ENCODE measurements around the gene ATMIN. TPM values are rescaled to one million over a fixed set of nuclear protein-coding genes. Genes with fewer than 3 reads are reported as not detected.
A peak's percentile ranks its signal among the peaks of the same experiment; 100 is the strongest.

ATMIN gene
- total and polyA plus RNA-seq, 2 of the 13 experiments (the other 11 are each of a cell fraction or from before 2014, with no cell fraction given) = 34.6 to 60.4 TPM

DNA sequence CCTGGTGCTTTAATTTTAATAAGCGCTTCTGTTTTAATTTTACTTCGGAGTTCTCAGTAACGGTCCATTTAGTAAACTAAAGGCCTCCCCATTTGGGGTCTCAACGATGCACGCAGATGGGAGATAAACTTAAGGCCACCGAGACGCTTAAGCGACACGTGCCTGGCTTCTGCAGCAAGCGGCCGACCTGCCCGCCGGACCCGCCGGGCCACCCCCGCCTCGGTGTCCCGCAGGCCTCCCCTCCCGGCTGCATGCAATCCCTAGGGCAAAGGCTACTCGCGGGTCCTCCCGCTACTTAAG, 60.0 kb downstream of the ATMIN start:
- H3K9me3 ChIP-seq (ENCODE audit: low read length) = no peaks in the 10 kb centered on the region
- CTCF ChIA-PET (ENCODE audit: low intra/inter-chr PET ratio, low total read pairs) = no interaction called here
- H3K9ac ChIP-seq (ENCODE audit: insufficient read depth, low read depth, low read length) = peak overlapping the region; percentile 85
- H3K79me2 ChIP-seq (ENCODE audit: insufficient read depth, low read length) = peaks cover 48% of the 10 kb centered on the region
- intact Hi-C loops (cut with micrococcal nuclease; ENCODE audit: unreplicated experiment) (loop anchor here (5.0 kb wide), 2 partner anchors 58 to 88 kb away; partner anchors contain the start of genes ATMIN, CENPN and CMC2), in situ Hi-C loops (cut with HindIII; ENCODE audit: extremely low pct_ligation_motif_present, low pct_unique_long_range_greater_than_20kb) (no loop called here)
- peaks cover 52% of the 10 kb centered on the region for H3K4me1 ChIP-seq (ENCODE audit: insufficient read depth, low read length)
- WGBS (ENCODE audit: low lambda C conversion rate) = under 1% methylated on average over 8 of the region's 22 CpGs
- H3K4me2 ChIP-seq (ENCODE audit: low read depth, low read length) = peak overlapping the region; percentile 78
- H3K36me3 ChIP-seq (replicated peaks in 1 of 2; ENCODE audit: control insufficient read depth in 1 of 2, insufficient read depth in 2 of 2, low read length in 2 of 2) = peaks cover 0 to 6% of the 10 kb centered on the region in 2 experiments; a peak in 3 of 5 replicates
- ATAC-seq = peak; percentile 45
- H2AFZ ChIP-seq (ENCODE audit: low read length) = no peak overlapping the region
- no peak for DNase-seq (ENCODE audit: low spot score)
- POLR2A ChIA-PET = interaction anchor here (1.7 kb wide), 1 partner anchor 19 kb away, joined by 13 read pairs; the partner anchor contains the start of gene C16orf46
- no peaks in the 10 kb centered on the region; a peak in 1 of 5 replicates for H3K27me3 ChIP-seq (ENCODE audit: control insufficient read depth in 1 of 2, insufficient read depth in 2 of 2, low read length in 2 of 2)
- H4K20me1 ChIP-seq (ENCODE audit: insufficient read depth, low read length) = no peaks in the 10 kb centered on the region; the same call in 1 of the 2 replicates
- BruUV-seq (replicated peaks) = no TSS peak
- peak overlapping the region; percentile 75 to 86 (median 83) for H3K4me3 ChIP-seq (replicated peaks in 1 of 3; ENCODE audit: insufficient read depth in 1 of 3, low read depth in 2 of 3, low read length in 3 of 3)
- H3K27ac ChIP-seq (ENCODE audit: extremely low read length, insufficient read depth, low read length) = peak overlapping the region; percentile 88
- no peak for FAIRE-seq
- TF ChIP-seq, protein P1, sequence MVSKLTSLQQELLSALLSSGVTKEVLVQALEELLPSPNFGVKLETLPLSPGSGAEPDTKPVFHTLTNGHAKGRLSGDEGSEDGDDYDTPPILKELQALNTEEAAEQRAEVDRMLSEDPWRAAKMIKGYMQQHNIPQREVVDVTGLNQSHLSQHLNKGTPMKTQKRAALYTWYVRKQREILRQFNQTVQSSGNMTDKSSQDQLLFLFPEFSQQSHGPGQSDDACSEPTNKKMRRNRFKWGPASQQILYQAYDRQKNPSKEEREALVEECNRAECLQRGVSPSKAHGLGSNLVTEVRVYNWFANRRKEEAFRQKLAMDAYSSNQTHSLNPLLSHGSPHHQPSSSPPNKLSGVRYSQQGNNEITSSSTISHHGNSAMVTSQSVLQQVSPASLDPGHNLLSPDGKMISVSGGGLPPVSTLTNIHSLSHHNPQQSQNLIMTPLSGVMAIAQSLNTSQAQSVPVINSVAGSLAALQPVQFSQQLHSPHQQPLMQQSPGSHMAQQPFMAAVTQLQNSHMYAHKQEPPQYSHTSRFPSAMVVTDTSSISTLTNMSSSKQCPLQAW (CRISPR knock-in tag; IDR thresholded peaks at IDR 0.05) = peak; percentile 34; the same call in 1 of the 2 replicates
- 0 out of 2 replicates have a peak, but pooled peaks have one; percentile 31 for TF ChIP-seq SIN3B (IDR thresholded peaks at IDR 0.05; ENCODE audit: low read length)
- 0 out of 2 replicates have a peak, but pooled peaks have one; percentile 17 for TF ChIP-seq HMG20B (CRISPR knock-in tag; conservative IDR thresholded peaks at IDR 0.05)
- TF ChIP-seq, protein P2, sequence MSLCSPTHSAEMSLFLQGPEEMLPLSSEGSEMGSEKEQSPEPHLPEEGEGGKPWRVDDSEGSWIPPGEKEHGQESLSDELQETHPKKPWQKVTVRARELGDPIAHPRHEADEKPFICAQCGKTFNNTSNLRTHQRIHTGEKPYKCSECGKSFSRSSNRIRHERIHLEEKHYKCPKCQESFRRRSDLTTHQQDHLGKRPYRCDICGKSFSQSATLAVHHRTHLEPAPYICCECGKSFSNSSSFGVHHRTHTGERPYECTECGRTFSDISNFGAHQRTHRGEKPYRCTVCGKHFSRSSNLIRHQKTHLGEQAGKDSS (CRISPR knock-in tag; IDR thresholded peaks at IDR 0.05; ENCODE audit: borderline replicate concordance, low read depth) = no peak
- 0 out of 2 replicates have a peak, but pooled peaks have one; percentile 9 for TF ChIP-seq ZMYM3 (CRISPR knock-in tag; IDR thresholded peaks at IDR 0.05)
- 0 out of 2 replicates have a peak, but pooled peaks have one; percentile 23 for TF ChIP-seq ZFP37 (CRISPR knock-in tag; IDR thresholded peaks at IDR 0.05; ENCODE audit: borderline replicate concordance)
- TF ChIP-seq SKI (IDR thresholded peaks at IDR 0.05; ENCODE audit: partially characterized antibody) = no peak
- TF ChIP-seq JUND (CRISPR knock-in tag; IDR thresholded peaks at IDR 0.05) = no peak
- TF ChIP-seq ZNF232 (CRISPR knock-in tag; IDR thresholded peaks at IDR 0.05; ENCODE audit: borderline replicate concordance) = peak; percentile 27; the same call in 1 of the 2 replicates
- no peak for TF ChIP-seq SCMH1 (CRISPR knock-in tag; IDR thresholded peaks at IDR 0.05; ENCODE audit: borderline replicate concordance)
- TF ChIP-seq SPEN (CRISPR knock-in tag; IDR thresholded peaks at IDR 0.05; ENCODE audit: low read depth) = no peak
- no peak for TF ChIP-seq SRSF4 (IDR thresholded peaks at IDR 0.05; ENCODE audit: low read depth, low read length, poor library complexity, severe bottlenecking)
- no peak for TF ChIP-seq ZNF777 (CRISPR knock-in tag; IDR thresholded peaks at IDR 0.05)
- TF ChIP-seq, protein P3, sequence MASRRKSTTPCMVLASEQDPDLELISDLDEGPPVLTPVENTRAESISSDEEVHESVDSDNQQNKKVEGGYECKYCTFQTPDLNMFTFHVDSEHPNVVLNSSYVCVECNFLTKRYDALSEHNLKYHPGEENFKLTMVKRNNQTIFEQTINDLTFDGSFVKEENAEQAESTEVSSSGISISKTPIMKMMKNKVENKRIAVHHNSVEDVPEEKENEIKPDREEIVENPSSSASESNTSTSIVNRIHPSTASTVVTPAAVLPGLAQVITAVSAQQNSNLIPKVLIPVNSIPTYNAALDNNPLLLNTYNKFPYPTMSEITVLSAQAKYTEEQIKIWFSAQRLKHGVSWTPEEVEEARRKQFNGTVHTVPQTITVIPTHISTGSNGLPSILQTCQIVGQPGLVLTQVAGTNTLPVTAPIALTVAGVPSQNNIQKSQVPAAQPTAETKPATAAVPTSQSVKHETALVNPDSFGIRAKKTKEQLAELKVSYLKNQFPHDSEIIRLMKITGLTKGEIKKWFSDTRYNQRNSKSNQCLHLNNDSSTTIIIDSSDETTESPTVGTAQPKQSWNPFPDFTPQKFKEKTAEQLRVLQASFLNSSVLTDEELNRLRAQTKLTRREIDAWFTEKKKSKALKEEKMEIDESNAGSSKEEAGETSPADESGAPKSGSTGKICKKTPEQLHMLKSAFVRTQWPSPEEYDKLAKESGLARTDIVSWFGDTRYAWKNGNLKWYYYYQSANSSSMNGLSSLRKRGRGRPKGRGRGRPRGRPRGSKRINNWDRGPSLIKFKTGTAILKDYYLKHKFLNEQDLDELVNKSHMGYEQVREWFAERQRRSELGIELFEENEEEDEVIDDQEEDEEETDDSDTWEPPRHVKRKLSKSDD (CRISPR knock-in tag; IDR thresholded peaks at IDR 0.05; ENCODE audit: low read depth) = no peak
- no peak for TF ChIP-seq ZSCAN20 (CRISPR knock-in tag; IDR thresholded peaks at IDR 0.05; ENCODE audit: borderline replicate concordance)
- TF ChIP-seq, protein P4, sequence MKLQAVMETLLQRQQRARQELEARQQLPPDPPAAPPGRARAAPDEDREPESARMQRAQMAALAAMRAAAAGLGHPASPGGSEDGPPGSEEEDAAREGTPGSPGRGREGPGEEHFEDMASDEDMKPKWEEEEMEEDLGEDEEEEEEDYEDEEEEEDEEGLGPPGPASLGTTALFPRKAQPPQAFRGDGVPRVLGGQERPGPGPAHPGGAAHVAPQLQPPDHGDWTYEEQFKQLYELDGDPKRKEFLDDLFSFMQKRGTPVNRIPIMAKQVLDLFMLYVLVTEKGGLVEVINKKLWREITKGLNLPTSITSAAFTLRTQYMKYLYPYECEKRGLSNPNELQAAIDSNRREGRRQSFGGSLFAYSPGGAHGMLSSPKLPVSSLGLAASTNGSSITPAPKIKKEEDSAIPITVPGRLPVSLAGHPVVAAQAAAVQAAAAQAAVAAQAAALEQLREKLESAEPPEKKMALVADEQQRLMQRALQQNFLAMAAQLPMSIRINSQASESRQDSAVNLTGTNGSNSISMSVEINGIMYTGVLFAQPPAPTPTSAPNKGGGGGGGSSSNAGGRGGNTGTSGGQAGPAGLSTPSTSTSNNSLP (IDR thresholded peaks at IDR 0.05; ENCODE audit: low read depth, low read length) = no peak
- TF ChIP-seq ETV6 (CRISPR knock-in tag; conservative IDR thresholded peaks at IDR 0.05) = no peak
